CD4-positive, alpha-beta T cell treated with Interleukin-10 for 1 hour (primary cell): ENCODE measurements around the gene GRIK2.

Experiments
- DNase-seq: peaks from one replicate; pipeline ENCODE4 v3.0.0-alpha.2; 2020

Gene GRIK2

DNA sequence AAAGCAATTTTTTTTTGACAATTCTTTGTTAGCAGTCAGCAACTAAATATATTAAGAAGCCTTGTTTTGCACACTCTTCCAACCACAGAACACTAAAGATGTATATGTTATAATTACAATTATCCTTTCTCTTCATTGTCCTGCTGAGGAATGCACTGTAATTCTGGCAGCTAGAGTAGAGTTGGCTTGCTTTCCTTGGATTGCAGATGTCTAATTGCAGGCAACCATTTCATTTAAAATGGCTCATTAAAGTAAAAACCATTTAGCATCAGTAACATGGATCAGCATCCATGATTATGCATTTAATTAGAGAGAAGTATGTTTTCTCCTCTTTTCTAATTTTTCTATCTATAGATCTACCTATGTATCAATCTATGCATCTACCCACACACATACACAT, 335.4 kb downstream of the GRIK2 start:
- no peak for DNase-seq

DNA sequence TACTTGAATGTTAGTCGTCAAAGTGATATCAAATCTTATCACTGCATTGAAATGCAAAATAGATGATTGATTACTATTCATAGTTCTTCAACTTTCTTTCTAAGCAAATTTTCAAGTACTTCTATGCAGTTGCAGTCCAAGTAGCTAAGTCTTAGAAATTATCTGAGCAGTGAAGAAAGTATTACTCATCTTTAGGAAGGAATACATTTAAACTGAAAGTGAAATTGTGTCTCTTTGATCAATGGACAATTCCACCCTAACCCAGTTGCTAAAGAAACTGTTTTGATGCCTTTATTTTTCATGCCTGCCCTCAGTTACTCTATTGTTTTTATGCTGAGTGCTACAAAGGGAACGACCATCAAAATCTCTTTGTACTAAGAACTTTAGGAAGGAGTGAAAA, 337.4 kb downstream of the GRIK2 start:
- DNase-seq: no peak

DNA sequence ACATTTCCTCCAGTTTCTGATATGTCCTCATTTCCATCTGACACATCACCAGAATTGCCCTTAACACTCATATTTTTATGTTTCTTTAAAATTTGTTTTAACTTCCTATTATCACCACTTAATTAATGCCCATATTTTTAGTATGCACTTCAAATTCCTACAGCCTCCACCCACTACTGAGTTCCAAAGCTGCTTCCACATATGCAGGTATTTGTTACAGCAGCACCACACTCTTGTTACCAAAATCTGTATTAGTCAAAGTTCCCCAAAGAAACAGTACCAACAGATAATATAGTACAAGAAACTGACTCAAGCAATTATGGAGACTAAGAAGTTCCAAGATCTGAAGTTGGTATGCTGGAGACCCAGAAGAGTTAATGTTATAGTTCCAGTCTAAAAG, 340.4 kb downstream of the GRIK2 start:
- DNase-seq: no peak

DNA sequence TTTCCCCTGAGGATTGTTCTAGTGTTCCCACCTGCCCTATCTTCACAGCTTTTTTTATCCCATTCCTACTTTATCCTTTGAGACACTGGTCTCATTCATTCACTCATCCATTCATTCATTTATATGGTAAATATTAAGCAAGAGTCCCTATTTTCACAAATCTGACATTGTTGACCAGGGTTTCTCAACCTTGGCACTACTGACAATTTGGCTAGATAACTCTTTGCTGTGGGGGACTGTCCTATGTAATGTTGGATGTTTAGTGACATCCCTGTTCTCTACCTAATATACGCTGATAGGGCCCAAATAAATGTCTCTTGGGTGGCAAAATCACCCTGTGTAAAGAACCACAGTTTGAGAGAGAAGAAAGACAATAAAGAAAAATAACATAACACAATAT, 345.0 kb downstream of the GRIK2 start:
- no peak for DNase-seq

DNA sequence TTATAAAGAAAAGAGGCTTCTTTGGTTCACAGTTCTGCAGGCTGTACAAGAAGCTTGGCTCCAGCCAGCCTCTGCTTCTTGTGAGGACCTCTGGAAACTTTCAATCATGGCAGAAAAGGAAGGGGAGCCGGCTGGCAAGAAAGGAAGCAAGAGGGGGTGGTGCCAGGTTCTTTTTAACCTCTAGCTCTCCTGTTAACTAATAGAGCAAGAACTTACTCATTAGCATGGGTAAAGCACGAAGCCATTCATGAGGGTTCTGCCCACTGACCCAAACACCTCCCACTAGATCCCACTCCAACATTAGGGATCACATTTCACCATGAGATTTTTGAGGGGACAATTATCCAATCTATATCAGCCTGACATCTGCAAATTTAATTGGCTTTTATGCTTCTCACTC, 347.1 kb downstream of the GRIK2 start:
- no peak for DNase-seq

DNA sequence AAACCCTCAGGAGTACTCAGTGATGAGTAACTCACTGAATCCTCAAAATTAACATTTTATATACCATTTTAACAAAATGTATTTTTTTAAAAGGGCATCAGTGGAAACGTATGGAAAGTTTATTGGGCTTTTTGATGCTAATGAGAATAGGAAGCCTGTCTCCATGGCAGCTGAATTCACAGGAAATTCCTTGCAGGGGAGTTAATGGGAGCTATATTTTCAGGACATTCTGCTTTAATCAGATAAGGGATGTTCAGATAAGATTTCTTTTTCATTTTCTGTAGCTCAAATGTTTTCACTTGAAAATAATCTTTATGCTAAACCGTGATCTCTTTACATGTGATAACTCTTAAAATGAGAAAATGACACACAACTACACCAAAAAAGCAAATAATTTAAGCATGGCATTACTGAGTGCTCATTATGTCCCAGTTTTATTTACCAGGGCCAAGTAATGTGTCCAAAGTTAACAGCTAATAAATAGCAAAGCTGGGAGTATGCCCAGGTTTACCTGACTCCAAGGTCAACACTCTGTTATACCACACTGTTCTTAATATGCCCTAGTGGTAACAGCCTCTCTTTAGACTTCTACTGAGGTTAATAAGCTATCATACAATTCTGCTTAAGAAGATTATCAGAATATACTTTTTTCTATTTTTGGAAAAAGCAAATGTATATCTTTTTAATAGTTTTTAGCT, 348.1 kb downstream of the GRIK2 start:
- DNase-seq: no peak

DNA sequence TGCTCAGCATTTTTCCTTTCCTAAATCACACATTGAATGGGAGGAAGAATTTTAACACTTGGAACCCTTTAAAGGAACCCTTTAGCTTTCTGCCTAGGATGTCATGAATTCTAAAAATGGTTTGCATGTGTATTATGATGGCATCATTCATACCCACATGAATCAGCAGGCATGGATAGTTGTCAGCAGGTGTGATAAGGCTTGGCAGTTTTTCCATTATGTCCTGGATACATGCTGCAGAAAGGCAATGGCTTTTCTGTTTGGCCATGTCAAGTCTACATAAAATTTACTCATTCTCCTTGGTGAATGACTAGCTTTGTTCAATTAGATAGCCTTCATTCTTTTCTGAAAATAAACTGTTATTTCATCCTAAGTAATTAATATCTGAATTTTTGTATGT, 353.7 kb downstream of the GRIK2 start:
- DNase-seq: no peak

DNA sequence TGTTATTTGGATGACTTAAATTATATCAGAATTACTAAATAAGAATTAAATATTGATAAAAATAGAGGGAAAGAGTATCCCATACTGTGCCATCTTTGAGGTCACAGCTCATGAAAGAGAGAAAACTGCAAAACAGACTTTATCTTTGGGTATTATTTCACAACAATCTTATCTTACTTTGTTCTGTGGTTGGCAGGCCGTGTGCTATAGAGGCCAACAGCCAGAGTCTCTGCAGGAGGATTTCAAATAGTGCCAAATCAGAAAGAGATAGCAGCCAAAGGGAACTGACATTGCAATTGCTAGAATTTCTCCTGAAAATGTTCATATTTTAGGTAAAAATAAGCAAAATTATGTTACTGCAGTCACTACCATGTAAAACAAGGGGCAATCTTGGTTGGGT, 354.2 kb downstream of the GRIK2 start:
- no peak for DNase-seq

DNA sequence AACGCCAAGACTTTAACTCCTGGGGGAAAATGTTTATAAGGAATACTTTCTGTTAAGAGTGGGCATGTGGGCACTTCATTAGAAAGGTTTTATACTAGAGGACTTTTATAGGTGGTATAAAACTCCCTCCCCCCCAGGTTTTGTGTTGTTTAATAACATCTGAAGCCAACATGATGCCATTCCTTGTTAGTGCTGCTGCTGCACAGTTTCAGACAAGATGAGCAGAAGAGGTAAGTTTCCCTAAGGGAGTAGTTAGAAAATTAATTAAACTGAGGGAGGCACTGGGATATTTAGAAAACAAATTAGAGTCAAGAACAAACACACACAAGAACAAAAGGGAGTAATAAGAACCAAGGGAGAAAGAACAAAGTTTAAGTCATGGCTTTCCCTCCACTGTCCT, 362.4 kb downstream of the GRIK2 start:
- no peak for DNase-seq

DNA sequence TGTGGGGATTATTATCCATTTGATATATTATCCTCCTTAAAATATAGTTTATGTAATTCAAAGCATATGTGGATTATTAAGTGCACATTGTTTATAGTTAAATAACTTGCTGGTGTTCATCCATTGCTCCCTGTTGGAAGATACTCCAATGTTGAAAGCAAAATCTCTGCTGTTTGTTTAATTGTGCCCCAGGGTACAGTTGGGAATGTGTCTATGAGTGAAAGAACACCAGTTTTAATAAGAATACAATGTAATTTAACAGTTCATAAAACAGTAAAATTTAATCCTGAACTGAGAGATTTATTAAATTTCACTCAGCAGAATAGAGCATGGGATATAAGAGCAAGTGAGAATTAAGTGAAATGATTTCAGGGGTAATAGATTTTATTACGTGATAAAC, 364.9 kb downstream of the GRIK2 start:
- no peak for DNase-seq

DNA sequence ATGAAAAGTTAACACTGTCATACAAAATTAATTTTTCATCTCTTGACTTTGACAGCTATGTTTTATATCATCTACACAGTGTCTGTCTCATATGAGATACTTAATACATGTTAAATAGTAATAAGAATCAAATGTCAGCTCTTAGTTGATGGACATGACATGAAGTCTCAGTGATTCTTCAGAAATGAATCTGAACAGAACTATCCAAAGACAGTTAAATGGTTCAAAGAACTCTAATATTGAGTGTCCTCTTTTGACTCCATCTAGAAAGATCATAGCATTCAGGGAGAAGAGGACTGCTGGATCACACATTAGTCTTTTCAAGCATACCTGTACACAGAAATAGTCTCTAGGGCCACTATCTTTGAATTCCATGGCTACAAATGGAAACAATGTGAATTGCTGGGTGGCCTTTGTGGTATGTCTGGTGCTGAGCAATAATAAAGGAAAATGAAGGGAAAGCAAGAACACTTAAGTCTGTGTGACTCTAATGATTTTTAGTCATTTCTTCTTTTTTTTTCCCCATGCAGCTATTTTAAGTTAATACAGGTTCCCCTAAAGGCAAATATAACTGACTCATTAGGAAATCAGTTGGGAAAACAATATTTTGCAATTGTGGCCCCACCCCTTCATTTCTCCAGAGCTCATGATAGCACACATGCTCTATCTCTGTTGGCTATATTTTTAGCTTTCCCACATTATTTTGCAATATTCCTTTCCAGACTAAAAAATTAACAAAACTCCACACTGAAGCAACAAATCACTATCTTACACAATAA, 367.5 kb downstream of the GRIK2 start:
- no peak for DNase-seq

DNA sequence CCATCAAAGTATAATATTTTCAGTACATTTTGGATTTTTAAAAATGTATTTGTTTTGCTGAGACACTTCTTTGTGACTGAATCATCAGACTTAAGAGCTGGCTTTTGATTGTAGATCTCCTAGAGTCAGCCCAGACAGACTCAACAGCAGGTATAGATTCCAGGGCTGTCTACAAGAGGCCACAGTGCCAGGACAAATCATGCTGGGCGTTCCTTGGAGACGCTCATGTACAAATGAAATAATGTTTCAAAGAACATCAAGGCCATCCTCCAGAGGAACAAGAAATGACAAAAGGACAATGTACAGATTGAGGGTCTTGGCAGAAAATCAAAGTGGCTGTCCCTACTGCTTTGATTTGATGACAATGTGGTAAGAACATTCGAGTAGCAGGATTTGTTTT, 369.3 kb downstream of the GRIK2 start:
- DNase-seq: no peak

DNA sequence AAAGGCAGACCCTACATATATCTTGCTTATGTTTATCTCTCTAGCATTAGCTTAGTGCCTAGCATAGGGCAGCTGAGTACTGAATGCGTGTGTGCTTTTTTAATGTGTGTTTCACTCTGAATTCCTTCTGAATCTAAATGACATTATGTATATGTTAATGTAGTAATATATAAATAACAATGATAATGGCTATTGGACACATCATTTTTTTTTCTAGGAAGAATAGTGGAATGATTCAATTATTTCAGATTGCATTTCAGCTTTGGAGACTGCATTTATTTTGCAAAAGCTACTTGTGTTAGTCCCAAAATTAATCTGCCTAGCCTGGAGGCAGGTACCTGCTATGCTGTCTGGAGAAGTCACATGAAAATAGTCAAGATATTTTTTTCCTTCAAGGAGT, 371.8 kb downstream of the GRIK2 start:
- no peak for DNase-seq

DNA sequence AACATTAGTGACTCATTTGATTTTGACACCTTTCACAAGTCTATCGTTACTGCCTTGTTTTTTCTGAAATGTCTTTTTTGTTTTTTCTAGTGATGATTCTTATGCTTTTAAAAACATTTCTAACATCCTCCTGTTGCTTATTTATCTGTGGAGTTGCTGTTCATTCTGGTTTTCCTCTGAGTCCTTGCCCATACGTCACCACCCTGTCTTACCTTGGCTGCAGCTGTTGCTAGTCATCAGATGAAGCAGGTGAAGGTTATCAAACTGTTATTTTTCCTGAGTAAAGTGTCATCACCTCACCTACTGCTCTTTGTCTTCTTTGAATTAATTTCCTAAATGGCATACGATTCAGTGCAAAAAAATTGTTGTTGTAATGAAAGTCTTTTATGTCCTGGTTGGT, 376.6 kb downstream of the GRIK2 start:
- DNase-seq: no peak

DNA sequence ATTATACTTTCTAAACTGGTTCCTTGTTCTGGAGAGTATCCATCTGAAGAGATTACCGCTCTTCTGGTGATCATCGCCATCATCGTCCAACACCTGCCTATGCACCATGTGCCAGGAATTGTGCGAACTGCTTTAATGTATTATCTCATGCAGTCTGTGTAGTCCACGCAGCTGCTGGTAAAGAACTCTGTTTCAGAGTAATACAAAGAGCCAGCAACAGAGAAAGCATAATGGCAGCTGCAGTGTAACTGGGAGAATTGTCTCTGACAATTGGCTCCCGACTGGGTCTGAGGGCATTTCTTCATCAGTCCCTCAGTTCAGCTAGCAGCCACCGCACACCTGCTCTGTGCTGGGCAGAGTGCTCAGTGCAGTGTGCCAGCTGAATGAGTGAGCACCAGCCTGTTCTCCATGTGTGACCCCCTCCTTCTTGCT, 383.4 kb downstream of the GRIK2 start:
- no peak for DNase-seq

DNA sequence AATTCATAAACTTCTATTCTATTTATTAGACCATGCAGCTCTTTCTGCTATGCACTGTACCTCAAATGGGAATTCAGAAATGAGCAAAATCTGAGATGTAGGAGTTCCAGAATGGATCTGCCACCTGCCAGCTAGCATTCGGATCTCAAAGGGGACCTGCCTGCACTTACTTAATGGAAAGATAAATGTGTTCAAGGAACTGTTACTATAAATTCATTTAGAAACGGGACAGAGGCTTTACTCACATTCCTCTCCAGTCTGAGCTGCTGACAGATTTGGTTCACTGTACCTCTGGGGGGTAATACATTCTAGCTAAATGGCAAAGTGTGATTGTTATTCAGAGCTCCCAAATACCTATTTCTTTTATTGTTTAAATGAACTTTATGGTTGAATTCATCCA, 384.1 kb downstream of the GRIK2 start:
- DNase-seq: no peak

DNA sequence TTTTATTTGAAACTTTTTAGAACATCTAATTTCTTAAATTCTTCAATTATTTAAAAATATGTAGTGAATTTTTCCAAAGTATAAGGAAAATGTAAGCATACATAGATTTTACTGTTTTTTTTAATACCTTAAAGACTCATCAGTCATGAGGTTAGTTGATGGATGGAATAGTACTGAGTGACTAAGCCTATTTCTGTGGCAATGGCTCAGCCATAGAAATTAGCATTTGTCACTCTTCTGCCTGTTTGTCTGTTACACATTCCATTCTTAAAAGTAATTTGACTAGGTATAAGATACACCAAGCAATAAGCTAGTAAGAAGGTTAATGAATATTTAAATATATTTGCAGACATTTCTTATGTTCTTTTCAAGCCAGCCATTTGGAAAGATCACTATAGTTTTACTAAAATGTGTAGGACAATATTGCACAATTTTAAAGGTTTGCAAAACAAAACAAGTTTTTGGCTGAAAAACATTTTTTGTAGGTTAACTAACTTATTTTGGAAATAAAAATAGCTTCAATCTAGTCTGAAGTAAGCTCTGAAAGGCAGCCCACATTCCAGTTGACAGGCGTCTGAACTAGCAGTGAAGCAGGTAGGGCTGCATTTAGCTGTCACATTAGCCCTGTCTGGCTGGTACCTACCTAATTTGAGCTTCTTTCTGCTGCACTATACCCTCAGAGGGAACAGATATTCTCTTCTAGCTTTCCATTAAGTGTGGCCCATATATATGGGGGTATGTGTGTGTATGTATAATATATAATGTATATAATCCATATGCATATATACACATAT, 385.7 kb downstream of the GRIK2 start:
- no peak for DNase-seq

DNA sequence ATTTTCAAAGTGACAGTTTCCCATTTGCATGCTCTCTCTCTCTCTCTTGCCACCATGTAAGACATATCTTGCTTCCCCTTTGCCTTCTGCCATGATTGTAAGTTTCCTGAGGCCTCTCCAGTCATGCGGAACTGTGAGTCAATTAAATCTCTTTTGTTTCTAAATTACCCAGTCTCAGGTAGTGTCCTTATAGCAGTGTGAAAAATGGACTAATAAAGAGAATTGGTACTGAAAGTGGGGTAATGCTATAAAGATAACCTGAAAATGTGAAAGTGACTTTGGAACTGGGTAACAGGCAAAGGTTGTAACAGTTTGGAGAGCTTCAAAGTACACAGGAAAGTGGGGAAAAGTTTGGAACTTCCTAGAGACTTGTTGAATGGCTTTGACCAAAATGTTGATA, 389.8 kb downstream of the GRIK2 start:
- DNase-seq: no peak

DNA sequence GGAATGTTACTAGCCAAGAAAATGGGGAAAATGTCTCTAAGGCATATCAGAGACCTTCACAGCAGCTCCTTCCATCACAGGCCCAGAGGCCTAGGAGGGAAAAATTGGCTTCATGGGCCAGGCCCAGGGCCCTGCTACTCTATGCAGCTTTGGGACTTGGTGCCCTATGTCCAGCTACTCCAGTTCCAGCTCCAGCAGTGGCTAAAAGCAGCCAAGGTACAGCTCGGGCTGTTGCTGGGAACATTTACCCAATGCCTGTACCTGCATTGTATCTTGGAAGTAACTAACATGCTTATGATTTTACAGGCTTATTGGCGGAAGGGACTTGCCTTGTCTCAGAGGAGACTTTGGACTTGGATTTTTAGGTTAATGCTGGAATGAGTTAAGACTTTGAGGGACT, 390.6 kb downstream of the GRIK2 start:
- DNase-seq: no peak

DNA sequence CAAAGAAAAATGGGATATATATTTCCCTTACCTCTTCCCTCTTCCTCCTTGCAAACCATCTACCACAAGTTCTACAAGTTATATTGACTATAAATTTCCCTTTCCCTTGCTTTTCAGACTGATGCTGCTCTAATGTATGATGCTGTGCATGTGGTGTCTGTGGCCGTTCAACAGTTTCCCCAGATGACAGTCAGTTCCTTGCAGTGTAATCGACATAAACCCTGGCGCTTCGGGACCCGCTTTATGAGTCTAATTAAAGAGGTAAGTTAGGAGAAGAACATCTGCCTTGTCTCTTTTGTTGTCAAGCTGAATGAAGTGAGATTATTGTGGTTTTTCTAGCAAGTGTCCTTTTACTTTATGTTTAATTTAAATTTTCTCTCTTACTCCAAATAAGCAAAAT, 406.0 kb downstream of the GRIK2 start:
- no peak for DNase-seq

DNA sequence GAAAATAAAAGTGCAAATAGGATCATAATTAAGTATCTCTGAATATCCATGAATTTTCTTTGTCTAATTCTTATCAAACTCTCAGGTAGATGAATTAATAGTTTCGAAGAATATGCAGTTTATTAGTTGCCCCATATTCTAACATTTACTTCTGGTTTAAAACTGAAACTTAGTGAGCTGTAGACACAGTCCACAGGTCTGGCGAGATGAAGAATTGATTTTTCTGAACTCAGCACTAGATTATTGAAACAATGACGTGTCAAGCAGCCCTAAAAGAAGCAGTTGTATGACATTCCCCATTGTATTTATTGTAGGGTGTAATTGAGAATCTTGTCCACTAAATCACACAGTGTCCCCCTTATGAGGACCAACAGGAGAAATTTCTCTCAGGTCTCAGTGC, 407.1 kb downstream of the GRIK2 start:
- DNase-seq: no peak

DNA sequence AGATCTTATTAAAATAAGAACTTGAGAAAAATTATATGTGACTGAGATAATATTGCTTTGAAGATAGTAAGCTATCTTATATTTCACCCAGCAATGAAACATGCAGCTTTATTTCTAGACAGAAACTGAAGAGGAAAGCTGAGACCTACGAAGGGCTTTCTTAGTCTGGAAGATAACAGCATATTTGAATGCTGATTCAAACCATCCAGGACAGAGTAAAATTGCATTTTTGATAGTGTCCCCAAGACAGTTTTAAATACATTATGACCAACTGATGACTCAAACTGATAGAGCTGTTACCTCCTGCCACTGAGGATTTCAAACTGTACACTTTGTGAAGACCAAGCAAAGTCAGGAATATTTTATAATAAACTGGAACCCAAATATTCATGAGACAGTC, 409.6 kb downstream of the GRIK2 start:
- no peak for DNase-seq

DNA sequence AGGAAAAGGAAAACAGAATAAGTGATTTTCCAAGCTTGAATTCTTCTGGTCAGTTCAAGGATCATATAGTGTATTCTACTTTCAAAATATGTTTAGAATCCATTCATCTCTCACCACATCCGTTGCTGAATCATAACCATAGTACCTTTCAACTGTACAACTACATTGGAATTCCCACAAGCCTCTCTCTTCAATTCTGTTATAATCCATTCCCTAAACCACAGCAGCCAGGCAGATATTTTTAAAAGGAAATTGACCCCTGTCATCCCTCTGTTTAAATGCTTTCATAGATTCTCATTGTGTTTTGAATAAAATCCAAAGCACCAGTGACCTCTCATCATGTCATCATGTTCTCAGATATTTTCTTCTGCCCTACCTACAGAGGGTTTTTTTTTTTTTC, 412.7 kb downstream of the GRIK2 start:
- DNase-seq: no peak

DNA sequence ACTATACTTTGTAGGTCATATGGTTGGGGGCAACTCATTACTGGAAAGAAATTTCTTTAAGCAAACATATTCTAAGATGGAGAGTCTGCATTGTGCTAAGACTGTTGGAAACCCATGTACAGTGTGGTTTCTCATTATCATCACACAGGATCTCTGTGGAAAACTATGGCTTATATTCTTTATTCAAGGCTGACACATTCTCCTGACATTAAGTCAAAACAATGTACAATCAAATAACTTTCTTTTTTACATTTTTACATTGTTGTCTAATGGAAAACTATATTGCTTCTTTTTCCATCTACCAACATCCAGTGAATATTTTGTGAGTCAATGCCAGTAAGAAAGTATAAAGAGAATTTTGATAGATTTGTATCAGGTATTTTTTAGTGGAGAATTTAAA, 417.6 kb downstream of the GRIK2 start:
- DNase-seq: no peak
